OCI-LY7 (cell line): ENCODE results near the gene C1orf50. TPM values are rescaled to one million over a fixed set of nuclear protein-coding genes. Genes with fewer than 3 reads are reported as not detected.

Source experiments
- BruUV-seq: library from RNA; stranded (reverse); fragments of 400-500 nt; replicated peaks from 2 replicates; lab custom pipeline; 2021; lab: Mats Ljungman, UMichigan
- CTCF ChIA-PET: fragments of 300-600 bp; sonication (Branson Sonifier 250); formaldehyde crosslinking; loops from one replicate; lab custom pipeline; 2022; ENCODE audit warnings: antibody characterized with exemption; ENCODE audit not compliant: unreplicated experiment; lab: Charles Lee
- POLR2A ChIA-PET: fragments of 300-600 bp; sonication (Branson Sonifier 250); formaldehyde crosslinking; loops from one replicate; lab custom pipeline; 2022; ENCODE audit warnings: antibody characterized with exemption; lab: Charles Lee
- DNase-seq: peaks from one replicate; pipeline ENCODE4 v3.0.0-alpha.2; 2015; ENCODE audit warnings: low spot score
- H2AFZ ChIP-seq: fragments of 200-600 bp; sonication (generic), shearing (Covaris generic); 2 replicates; pipeline ENCODE4 v1.6.1; 2014; ENCODE audit warnings: mild to moderate bottlenecking, antibody characterized with exemption, low read length, moderate library complexity
- H3K27ac ChIP-seq: fragments of 200-600 bp; sonication (generic); 2 replicates; pipeline ENCODE4 v1.5.1; 2014; ENCODE audit warnings: mixed run types, low read depth, mild to moderate bottlenecking, moderate library complexity, low read length, inconsistent platforms; ENCODE audit not compliant: poor library complexity, severe bottlenecking
- H3K36me3 ChIP-seq: fragments of 200-600 bp; sonication (generic); 2 replicates; pipeline ENCODE4 v1.6.1; 2014; ENCODE audit warnings: mild to moderate bottlenecking, antibody characterized with exemption, low read length, moderate library complexity, mixed read lengths; ENCODE audit not compliant: insufficient read depth
- H3K4me1 ChIP-seq: fragments of 200-600 bp; sonication (generic); 2 replicates; pipeline ENCODE4 v1.5.1; 2014; ENCODE audit warnings: mild to moderate bottlenecking, low read length; ENCODE audit not compliant: insufficient read depth, poor library complexity, severe bottlenecking
- H3K4me2 ChIP-seq: fragments of 200-600 bp; sonication (generic); 2 replicates; pipeline ENCODE4 v1.6.1; 2014; ENCODE audit warnings: mild to moderate bottlenecking, low read length
- H3K4me3 ChIP-seq: fragments of 200-600 bp; sonication (generic); 2 replicates; pipeline ENCODE4 v1.5.1; 2014; ENCODE audit warnings: mild to moderate bottlenecking, low read depth, low read length; ENCODE audit not compliant: poor library complexity, severe bottlenecking
- H3K79me2 ChIP-seq: fragments of 200-600 bp; sonication (generic); 2 replicates; pipeline ENCODE4 v1.6.1; 2016; ENCODE audit warnings: low read depth, mild to moderate bottlenecking, low read length, moderate library complexity, mixed read lengths; ENCODE audit not compliant: insufficient read depth
- H3K9me2 ChIP-seq: fragments of 200-600 bp; sonication (generic); 2 replicates; pipeline ENCODE4 v1.6.1; 2016; ENCODE audit warnings: mild to moderate bottlenecking, low read length, mixed read lengths; ENCODE audit not compliant: insufficient read depth
- H3K9me3 ChIP-seq: fragments of 200-600 bp; sonication (generic); 2 replicates; pipeline ENCODE4 v1.6.1; 2014; ENCODE audit warnings: mild to moderate bottlenecking, mixed run types, low read length, mixed read lengths
- H4K20me1 ChIP-seq: fragments of 200-600 bp; sonication (generic); 2 replicates; pipeline ENCODE4 v1.6.1; 2014; ENCODE audit warnings: mild to moderate bottlenecking, antibody characterized with exemption, low read length, moderate library complexity, mixed read lengths; ENCODE audit not compliant: insufficient read depth
- CTCF ChIP-seq: fragments of 200-600 bp; sonication (generic); conservative IDR thresholded peaks from 2 replicates; pipeline ENCODE4 v1.5.1; 2014; ENCODE audit warnings: mild to moderate bottlenecking, antibody characterized with exemption, low read length, moderate library complexity, mixed read lengths
- EZH2phosphoT487 ChIP-seq: fragments of 200-600 bp; sonication (generic); IDR thresholded peaks from 2 replicates; pipeline ENCODE4 v1.6.1; 2018; ENCODE audit warnings: low read depth, borderline replicate concordance, mild to moderate bottlenecking, mixed run types, antibody characterized with exemption, low read length, moderate library complexity, mixed read lengths
- intact Hi-C: fragments of 100-400 bp; cut with micrococcal nuclease; formaldehyde crosslinking; loops from one replicate; pipeline ENCODE4 v1.10.0; 2022; ENCODE audit not compliant: unreplicated experiment
- total RNA-seq, 2 experiments: library from RNA; depleted of rRNA in 1 of 2; stranded (reverse); fragments of >200 nt in 1 of 2; shearing (Covaris generic) in 1 of 2; gene quantifications; 2 replicates each; pipeline ENCODE4 v1.2.3, GENCODE V29; 2014 to 2022

C1orf50 gene
- total RNA-seq, 2 experiments from 2014 or later: 3.2 to 9.9 TPM

- Histone ChIP-seq H2AFZ (no peak overlapping the region), H3K9me3 (no peaks in the 10 kb centered on the region), H3K4me3 (no peak overlapping the region), H3K4me1 (no peaks in the 10 kb centered on the region), H3K79me2 (no peaks in the 10 kb centered on the region), H3K36me3 (peaks cover 77% of the 10 kb centered on the region), H4K20me1 (no peaks in the 10 kb centered on the region; the same call in 1 of the 2 replicates), H3K27ac (no peak overlapping the region), H3K9me2 (no peaks in the 10 kb centered on the region), H3K4me2 (no peak overlapping the region)
- ChIA-PET CTCF (interaction anchor here (1.1 kb wide), 1 partner anchor 294 kb away, joined by 3 read pairs; no protein-coding TSS in a partner anchor), POLR2A (interaction anchor here (0.7 to 1.6 kb wide), 4 partner anchors 11 to 992 kb away, joined by 3 read pairs; no protein-coding TSS in a partner anchor)
- no peak for DNase-seq
- no TSS peak for BruUV-seq
- TF ChIP-seq CTCF: no peak
- no peak for TF ChIP-seq EZH2phosphoT487
- intact Hi-C loops: loop anchor here (2.0 kb wide), 1 partner anchor 133 kb away; no protein-coding TSS in a partner anchor
Observed at GRCh38 chr1:42779725-42780124, 12.7 kb downstream of the C1orf50 start.

GRCh38 chr1:42780176-42780575 is 13.1 kb downstream of the C1orf50 start:
- Histone ChIP-seq H2AFZ (no peak overlapping the region), H3K36me3 (peaks cover 72% of the 10 kb centered on the region), H3K79me2 (no peaks in the 10 kb centered on the region), H3K9me3 (no peaks in the 10 kb centered on the region), H3K4me2 (no peak overlapping the region), H3K4me1 (no peaks in the 10 kb centered on the region), H4K20me1 (no peaks in the 10 kb centered on the region; the same call in 1 of the 2 replicates), H3K4me3 (no peak overlapping the region), H3K9me2 (no peaks in the 10 kb centered on the region), H3K27ac (no peak overlapping the region)
- BruUV-seq: no TSS peak
- no peak for TF ChIP-seq EZH2phosphoT487
- DNase-seq: no peak
- CTCF ChIA-PET: interaction anchor here (1.1 kb wide), 1 partner anchor 293 kb away, joined by 3 read pairs; no protein-coding TSS in a partner anchor
- intact Hi-C loops: no loop called here
- POLR2A ChIA-PET: interaction anchor here (0.7 to 1.6 kb wide), 4 partner anchors 11 to 993 kb away, joined by 3 read pairs; no protein-coding TSS in a partner anchor

- no peaks in the 10 kb centered on the region for H3K9me2 ChIP-seq
- no peaks in the 10 kb centered on the region for H3K9me3 ChIP-seq
- H3K4me2 ChIP-seq: no peak overlapping the region
- CTCF ChIA-PET: no interaction called here
- intact Hi-C loops: no loop called here
- DNase-seq: no peak
- H3K27ac ChIP-seq: no peak overlapping the region
- H3K79me2 ChIP-seq: no peaks in the 10 kb centered on the region
- no peaks in the 10 kb centered on the region for H3K4me1 ChIP-seq
- BruUV-seq: no TSS peak
- H2AFZ ChIP-seq: no peak overlapping the region
- H4K20me1 ChIP-seq: no peaks in the 10 kb centered on the region; the same call in 1 of the 2 replicates
- TF ChIP-seq EZH2phosphoT487 (no peak), CTCF (no peak)
- POLR2A ChIA-PET: interaction anchor here (0.6 to 1.4 kb wide), 3 partner anchors 14 to 1811 kb away, joined by 4 to 5 read pairs (median 4); no protein-coding TSS in a partner anchor
- no peak overlapping the region for H3K4me3 ChIP-seq
- H3K36me3 ChIP-seq: peaks cover 46% of the 10 kb centered on the region
Observed at GRCh38 chr1:42783092-42783491, 16.0 kb downstream of the C1orf50 start.
